Activated naive CD4-positive, alpha-beta T cell treated with anti-CD3 and anti-CD28 coated beads, Interleukin-2, amount 10 ng/mL, durations not matched to agents 7 days and 5 days (primary cell): ENCODE measurements around the gene MORC2.

ENCODE experiments used
- CTCF ChIA-PET: fragments of 350-600 bp; sonication (Branson Sonifier 250); formaldehyde crosslinking; loops from one replicate; lab custom pipeline; 2021; ENCODE audit warnings: antibody characterized with exemption; lab: Charles Lee
- DNase-seq: peaks from one replicate; pipeline ENCODE4 v3.0.0-alpha.2; 2020
- H3K27ac Mint-ChIP-seq: one replicate; pipeline ENCODE4 v1.8.0; 2021; ENCODE audit warnings: mild to moderate bottlenecking, moderate library complexity, mixed read lengths
- H3K27me3 Mint-ChIP-seq: one replicate; pipeline ENCODE4 v1.8.0; 2021; ENCODE audit warnings: mild to moderate bottlenecking, mixed read lengths
- H3K36me3 Mint-ChIP-seq: one replicate; pipeline ENCODE4 v1.8.0; 2021; ENCODE audit warnings: mixed read lengths
- H3K4me1 Mint-ChIP-seq: one replicate; pipeline ENCODE4 v1.8.0; 2021; ENCODE audit warnings: mixed read lengths
- H3K4me3 Mint-ChIP-seq: one replicate; pipeline ENCODE4 v1.8.0; 2021; ENCODE audit warnings: mild to moderate bottlenecking, moderate library complexity, mixed read lengths
- H3K9me3 Mint-ChIP-seq: one replicate; pipeline ENCODE4 v1.8.0; 2021; ENCODE audit warnings: mixed read lengths

MORC2 gene

DNA sequence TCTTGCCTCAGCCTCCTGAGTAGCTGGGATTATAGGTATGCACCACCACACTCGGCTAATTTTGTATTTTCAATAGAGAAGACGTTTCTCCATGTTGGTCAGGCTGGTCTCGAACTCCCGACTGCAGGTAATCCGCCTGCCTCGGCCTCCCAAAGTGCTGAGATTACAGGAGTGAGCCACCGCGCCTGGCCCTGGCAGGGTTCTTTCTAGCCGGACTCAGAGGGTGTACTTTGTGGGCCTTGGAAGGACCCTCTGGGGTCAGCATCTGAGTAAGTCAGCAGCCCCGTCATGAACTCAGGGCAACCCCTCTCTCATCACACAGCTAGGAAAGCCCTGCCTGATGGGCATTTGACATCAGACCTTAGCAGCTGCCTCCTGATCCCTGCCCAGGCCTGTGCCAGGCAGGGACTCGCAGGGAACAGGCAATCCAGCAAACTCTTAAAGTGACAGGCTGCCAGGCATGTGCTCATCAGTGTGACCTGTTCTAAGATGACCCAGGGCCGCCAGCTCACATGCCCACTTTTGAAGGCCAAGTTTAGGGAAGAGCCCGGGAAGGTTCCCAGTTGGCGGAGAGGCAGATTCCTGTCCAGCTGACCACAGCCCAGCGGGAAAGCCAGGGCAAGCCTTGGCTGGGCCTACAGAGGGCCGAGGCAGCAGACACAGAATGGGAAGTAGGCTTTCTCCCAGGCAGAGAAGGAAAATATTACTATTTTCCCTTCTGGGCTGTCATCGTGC lies 92.9 kb downstream of the MORC2 start:
- CTCF ChIA-PET: no interaction called here
- no peaks in the 10 kb centered on the region for H3K4me1 Mint-ChIP-seq
- no peaks in the 10 kb centered on the region for H3K9me3 Mint-ChIP-seq
- H3K27me3 Mint-ChIP-seq: no peaks in the 10 kb centered on the region
- no peaks in the 10 kb centered on the region for H3K36me3 Mint-ChIP-seq
- no peak overlapping the region for H3K4me3 Mint-ChIP-seq
- DNase-seq: no peak
- no peak overlapping the region for H3K27ac Mint-ChIP-seq
